K562 (cell line): ENCODE results near the gene ZFPM1. TPM values are rescaled to one million over a fixed set of nuclear protein-coding genes. Genes with fewer than 3 reads are reported as not detected.

Experiments used
- BRD4 ChIP-seq: fragments of 200-600 bp; sonication (generic); IDR thresholded peaks from 2 replicates; pipeline ENCODE4 v1.6.1; 2017; ENCODE audit warnings: inconsistent platforms
- CCAR2 ChIP-seq: fragments of 200-400 bp; formaldehyde crosslinking; IDR thresholded peaks from 2 replicates; pipeline ENCODE4 v1.6.1; 2017; ENCODE audit warnings: mild to moderate bottlenecking, low read depth, low read length
- GATA2 ChIP-seq: sonication (generic); formaldehyde crosslinking; IDR thresholded peaks from 2 replicates; pipeline ENCODE4 v1.4.0; 2020; ENCODE audit warnings: mild to moderate bottlenecking, missing genetic modification reagents
- HDAC1 ChIP-seq, 2 experiments: fragments of 450-650 bp; IDR thresholded peaks; 2 replicates each; pipeline ENCODE4 v1.6.1; 2016 to 2017; ENCODE audit warnings: inconsistent platforms in 1 of 2, mild to moderate bottlenecking in 1 of 2, moderate library complexity in 1 of 2
- HDAC2 ChIP-seq: fragments of 450-650 bp; IDR thresholded peaks from 2 replicates; pipeline ENCODE4 v1.6.1; 2016; ENCODE audit warnings: mild to moderate bottlenecking
- IFI16 ChIP-seq: fragments of 250-450 bp; sonication (Bioruptor Pico); IDR thresholded peaks from 2 replicates; pipeline ENCODE4 v2.1.2; 2022; ENCODE audit warnings: mild to moderate bottlenecking, inconsistent platforms
- LARP7 ChIP-seq: fragments of 450-650 bp; IDR thresholded peaks from 2 replicates; pipeline ENCODE4 v1.6.1; 2016
- MAZ ChIP-seq, 2 experiments: fragments of 450-650 bp in 1 of 2; sonication (generic) in 1 of 2; formaldehyde crosslinking; IDR thresholded peaks in 1 of 2; conservative IDR thresholded peaks in 1 of 2; 2 replicates each; pipeline versions ENCODE4 v1.4.0 to v1.5.0; 2020; ENCODE audit warnings: mild to moderate bottlenecking in 1 of 2, missing genetic modification reagents in 1 of 2
- MCM3 ChIP-seq: fragments of 450-650 bp; IDR thresholded peaks from 2 replicates; pipeline ENCODE4 v1.6.1; 2016
- MYC ChIP-seq, 2 experiments: fragments of 250-450 bp in 1 of 2; sonication (Bioruptor Pico) in 1 of 2; IDR thresholded peaks; 2 replicates each; pipeline versions ENCODE4 v1.5.1 to v1.6.1; 2012 to 2021; ENCODE audit warnings: low read depth in 2 of 2, borderline replicate concordance in 1 of 2, improper control_type of control experiment in 1 of 2, low read length in 1 of 2, mild to moderate bottlenecking in 1 of 2, moderate library complexity in 1 of 2
- NRF1 ChIP-seq, 2 experiments: fragments of 450-650 bp; IDR thresholded peaks in 1 of 2; conservative IDR thresholded peaks in 1 of 2; 2 replicates each; pipeline ENCODE4 v1.6.1; 2014; ENCODE audit warnings: mild to moderate bottlenecking in 2 of 2
- PCBP1 ChIP-seq: fragments of 200-400 bp; formaldehyde crosslinking; IDR thresholded peaks from 2 replicates; pipeline ENCODE4 v1.6.1; 2018; ENCODE audit warnings: mild to moderate bottlenecking, low read depth, low read length; ENCODE audit not compliant: poor library complexity, severe bottlenecking
- POLR2G ChIP-seq: fragments of 200-400 bp; formaldehyde crosslinking; IDR thresholded peaks from 2 replicates; pipeline ENCODE4 v1.6.1; 2017; ENCODE audit warnings: low read depth, mild to moderate bottlenecking, antibody characterized with exemption, low read length, moderate library complexity
- RBM17 ChIP-seq: fragments of 200-400 bp; formaldehyde crosslinking; IDR thresholded peaks from 2 replicates; pipeline ENCODE4 v1.6.1; 2017; ENCODE audit warnings: low read depth, mild to moderate bottlenecking, low read length, borderline replicate concordance
- SAFB ChIP-seq: fragments of 200-400 bp; formaldehyde crosslinking; IDR thresholded peaks from 2 replicates; pipeline ENCODE4 v1.6.1; 2017; ENCODE audit warnings: low read depth, low read length, borderline replicate concordance
- SETDB1 ChIP-seq: IDR thresholded peaks from one replicate; pipeline ENCODE4 v1.6.1; 2012; ENCODE audit warnings: low read length, control low read depth, inconsistent platforms
- SLC30A9 ChIP-seq: fragments of 250-450 bp; sonication (Bioruptor Pico); IDR thresholded peaks from 2 replicates; pipeline ENCODE4 v1.8.0; 2022; ENCODE audit warnings: mild to moderate bottlenecking, moderate library complexity
- TGIF2 ChIP-seq: sonication (generic); formaldehyde crosslinking; IDR thresholded peaks from 2 replicates; pipeline ENCODE4 v1.8.1; 2022; ENCODE audit warnings: mild to moderate bottlenecking, missing genetic modification reagents, moderate library complexity
- ZNF41 ChIP-seq: fragments of 250-450 bp; sonication (Bioruptor Pico); conservative IDR thresholded peaks from 2 replicates; pipeline ENCODE4 v1.4.0; 2020; ENCODE audit warnings: mild to moderate bottlenecking
- ZNF589 ChIP-seq: fragments of 200-800 bp; sonication (Bioruptor generic); IDR thresholded peaks from 2 replicates; pipeline ENCODE4 v1.6.1; 2016; ENCODE audit warnings: low read depth, missing genetic modification characterization, missing compliant biosample characterization
- ZNF668 ChIP-seq: fragments of 250-450 bp; sonication (Bioruptor Pico); IDR thresholded peaks from 2 replicates; pipeline ENCODE4 v1.8.0; 2022; ENCODE audit warnings: mild to moderate bottlenecking, inconsistent platforms
- ZNF695 ChIP-seq: fragments of 450-650 bp; formaldehyde crosslinking; IDR thresholded peaks from 2 replicates; pipeline ENCODE4 v1.4.0; 2020; ENCODE audit warnings: mild to moderate bottlenecking, moderate library complexity
- ZZZ3 ChIP-seq: fragments of 450-650 bp; IDR thresholded peaks from 2 replicates; pipeline ENCODE4 v1.6.1; 2016; ENCODE audit warnings: antibody characterized with exemption, mild to moderate bottlenecking, moderate library complexity
- polyA plus RNA-seq, 8 experiments: library from polyadenylated mRNA; depleted of rRNA in 4 of 8; stranded (reverse) in 5 of 8; unstranded in 3 of 8; fragments of >200 nt; fragmentation: Nextera tagmentation in 2 of 8; fragmentation: Illumina TruSeq in 1 of 8; extraction: Ambion mirVana in 2 of 8; extraction: Trizol in 1 of 8; gene quantifications; 2 replicates each; pipeline versions ENCODE4 v1.2.1 to v1.2.3, GENCODE V29; 2011 to 2014; ENCODE audit warnings: inconsistent platforms in 1 of 8, missing spikeins in 1 of 8
- total RNA-seq, 7 experiments: library from RNA; depleted of rRNA in 6 of 7; stranded (reverse); fragments of >200 nt in 6 of 7; fragmentation: Illumina TruSeq in 2 of 7; extraction: Trizol in 2 of 7; gene quantifications; 2 replicates each; pipeline versions ENCODE4 v1.2.1 to v1.2.3, GENCODE V29; 2011 to 2021; ENCODE audit warnings: low replicate concordance in 1 of 7
- TF ChIP-seq, protein P1 (sequence below): IDR thresholded peaks from 3 replicates; pipeline ENCODE4 v1.6.1; 2011; ENCODE audit warnings: borderline replicate concordance, mild to moderate bottlenecking, moderate library complexity; ENCODE audit not compliant: insufficient read length; ENCODE audit errors: extremely low read depth
- TF ChIP-seq, protein P2 (sequence below): fragments of 450-650 bp; formaldehyde crosslinking; IDR thresholded peaks from 2 replicates; pipeline ENCODE4 v1.4.0; 2020; ENCODE audit warnings: mild to moderate bottlenecking, moderate library complexity

The ZFPM1 gene
- total and polyA plus RNA-seq, 9 of the 15 experiments (the other 6 are each of a cell fraction or from before 2014, with no cell fraction given) = 0.03 to 35.9 (median 1.4) TPM

DNA sequence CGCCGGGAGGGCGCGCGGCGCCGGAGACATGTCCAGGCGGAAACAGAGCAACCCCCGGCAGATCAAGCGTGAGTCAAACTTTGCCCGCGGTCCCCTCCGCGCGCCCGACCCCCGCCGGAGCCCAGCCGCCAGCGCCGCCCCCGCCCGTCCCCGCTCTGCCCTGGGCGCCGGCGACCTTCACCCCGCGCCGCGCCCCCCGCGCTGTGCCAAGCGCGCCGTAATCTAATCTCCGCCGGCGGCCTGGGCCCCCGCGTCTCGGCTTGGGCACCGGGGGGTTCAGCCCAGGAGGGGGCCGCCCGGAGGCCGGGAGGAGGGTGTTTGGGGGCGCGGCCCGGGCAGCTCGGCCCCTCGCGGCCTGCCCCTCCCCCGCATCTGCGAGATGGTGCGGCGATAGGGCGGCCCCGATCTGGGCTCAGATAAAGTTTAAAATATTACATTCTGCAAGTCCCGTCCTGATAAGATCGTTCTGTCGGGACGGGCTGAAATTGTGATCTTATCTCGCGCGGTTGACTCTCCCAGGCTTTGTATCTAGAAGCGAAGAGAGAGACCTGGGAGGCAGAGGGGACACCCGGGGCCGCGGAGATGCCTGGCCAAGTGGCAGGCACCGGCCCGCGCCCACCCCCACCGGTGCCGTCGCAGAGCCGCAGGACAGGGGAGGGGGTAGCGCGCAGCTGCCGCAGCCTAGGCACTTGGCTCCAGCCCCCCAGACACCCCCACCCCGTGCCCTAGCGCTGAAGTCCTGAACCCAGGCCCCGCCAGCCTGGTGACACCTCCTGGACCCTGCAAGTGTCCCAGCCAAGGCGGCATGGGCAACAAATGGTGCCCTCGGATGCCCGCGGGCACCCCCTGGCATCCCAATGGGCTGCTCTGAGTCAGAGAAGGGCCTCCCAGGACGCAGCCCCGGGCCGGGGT lies 787 bp downstream of the ZFPM1 start (continued):
- TF ChIP-seq HDAC1 (IDR thresholded peaks at IDR 0.05) (no peak), MCM3 (no peak), ZNF41 (CRISPR knock-in tag) (no peak), PCBP1 (no peak), SLC30A9 (CRISPR knock-in tag) (no peak), HDAC2 (no peak), POLR2G (peak; percentile 37; the same call in 1 of the 2 replicates), MAZ (CRISPR knock-in tag; conservative IDR thresholded peaks at IDR 0.05 in 1 of 2, IDR thresholded peaks at IDR 0.05 in 1 of 2) (peak in 1 of 2 experiments; percentile 35; a peak in 1 of 4 replicates), SAFB (no peak), ZNF668 (CRISPR knock-in tag) (no peak), ZZZ3 (no peak), BRD4 (no peak), RBM17 (no peak), TGIF2 (CRISPR knock-in tag) (no peak), SETDB1 (no peak), CCAR2 (no peak), ZNF589 (CRISPR knock-in tag) (no peak), MYC (IDR thresholded peaks at IDR 0.05; ENCODE audit: low read depth, low read length) (peak; percentile 20; the same call in 1 of the 2 replicates), MYC (CRISPR knock-in tag; IDR thresholded peaks at IDR 0.05; ENCODE audit: borderline replicate concordance, low read depth) (no peak), IFI16 (CRISPR knock-in tag) (no peak), ZNF695 (CRISPR knock-in tag) (no peak), LARP7 (0 out of 2 replicates have a peak, but pooled peaks have one; percentile 23), NRF1 (conservative IDR thresholded peaks at IDR 0.05 in 1 of 2, IDR thresholded peaks at IDR 0.05 in 1 of 2) (no peak), GATA2 (CRISPR knock-in tag) (peak; percentile 80)
- TF ChIP-seq, protein P1, sequence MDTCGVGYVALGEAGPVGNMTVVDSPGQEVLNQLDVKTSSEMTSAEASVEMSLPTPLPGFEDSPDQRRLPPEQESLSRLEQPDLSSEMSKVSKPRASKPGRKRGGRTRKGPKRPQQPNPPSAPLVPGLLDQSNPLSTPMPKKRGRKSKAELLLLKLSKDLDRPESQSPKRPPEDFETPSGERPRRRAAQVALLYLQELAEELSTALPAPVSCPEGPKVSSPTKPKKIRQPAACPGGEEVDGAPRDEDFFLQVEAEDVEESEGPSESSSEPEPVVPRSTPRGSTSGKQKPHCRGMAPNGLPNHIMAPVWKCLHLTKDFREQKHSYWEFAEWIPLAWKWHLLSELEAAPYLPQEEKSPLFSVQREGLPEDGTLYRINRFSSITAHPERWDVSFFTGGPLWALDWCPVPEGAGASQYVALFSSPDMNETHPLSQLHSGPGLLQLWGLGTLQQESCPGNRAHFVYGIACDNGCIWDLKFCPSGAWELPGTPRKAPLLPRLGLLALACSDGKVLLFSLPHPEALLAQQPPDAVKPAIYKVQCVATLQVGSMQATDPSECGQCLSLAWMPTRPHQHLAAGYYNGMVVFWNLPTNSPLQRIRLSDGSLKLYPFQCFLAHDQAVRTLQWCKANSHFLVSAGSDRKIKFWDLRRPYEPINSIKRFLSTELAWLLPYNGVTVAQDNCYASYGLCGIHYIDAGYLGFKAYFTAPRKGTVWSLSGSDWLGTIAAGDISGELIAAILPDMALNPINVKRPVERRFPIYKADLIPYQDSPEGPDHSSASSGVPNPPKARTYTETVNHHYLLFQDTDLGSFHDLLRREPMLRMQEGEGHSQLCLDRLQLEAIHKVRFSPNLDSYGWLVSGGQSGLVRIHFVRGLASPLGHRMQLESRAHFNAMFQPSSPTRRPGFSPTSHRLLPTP = no peak
- TF ChIP-seq, protein P2, sequence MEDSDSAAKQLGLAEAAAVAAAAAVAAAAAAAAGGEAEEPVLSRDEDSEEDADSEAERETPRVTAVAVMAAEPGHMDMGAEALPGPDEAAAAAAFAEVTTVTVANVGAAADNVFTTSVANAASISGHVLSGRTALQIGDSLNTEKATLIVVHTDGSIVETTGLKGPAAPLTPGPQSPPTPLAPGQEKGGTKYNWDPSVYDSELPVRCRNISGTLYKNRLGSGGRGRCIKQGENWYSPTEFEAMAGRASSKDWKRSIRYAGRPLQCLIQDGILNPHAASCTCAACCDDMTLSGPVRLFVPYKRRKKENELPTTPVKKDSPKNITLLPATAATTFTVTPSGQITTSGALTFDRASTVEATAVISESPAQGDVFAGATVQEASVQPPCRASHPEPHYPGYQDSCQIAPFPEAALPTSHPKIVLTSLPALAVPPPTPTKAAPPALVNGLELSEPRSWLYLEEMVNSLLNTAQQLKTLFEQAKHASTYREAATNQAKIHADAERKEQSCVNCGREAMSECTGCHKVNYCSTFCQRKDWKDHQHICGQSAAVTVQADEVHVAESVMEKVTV (CRISPR knock-in tag) = no peak
